Heart right ventricle (tissue), 16 donors: Measurements from ENCODE around the gene CHMP2B. TPM values are rescaled to one million over a fixed set of nuclear protein-coding genes. Genes with fewer than 3 reads are reported as not detected.

ENCODE experiments used
- ATAC-seq, 8 donors: fragments of 200-7000 bp; cut with Tn5 transposase; one replicate each; pipeline ENCODE4 v1.9.1; 2020; ENCODE audit warnings: mild to moderate bottlenecking in 8 of 8, moderate library complexity in 8 of 8, moderate number of reproducible peaks in 1 of 8
- DNase-seq, 2 donors: peaks; one replicate each; pipeline ENCODE4 v3.0.0-alpha.2; 2020
- H3K27ac ChIP-seq, 10 donors: fragments of 200-600 bp; sonication (generic) in 2 of 10; one replicate each; pipeline versions ENCODE4 v1.5.0 to v1.8.0; 2020 to 2022; ENCODE audit warnings: mild to moderate bottlenecking in 3 of 10
- H3K27me3 ChIP-seq, 7 donors: fragments of 200-600 bp; one replicate each; pipeline ENCODE4 v1.8.0; 2021 to 2022; ENCODE audit warnings: mild to moderate bottlenecking in 2 of 7
- H3K36me3 ChIP-seq, 9 donors: fragments of 200-600 bp; sonication (generic) in 1 of 9; one replicate each; pipeline versions ENCODE4 v1.5.0 to v1.8.0; 2020 to 2022; ENCODE audit warnings: mild to moderate bottlenecking in 2 of 9
- H3K4me1 ChIP-seq, 9 donors: fragments of 200-600 bp; sonication (generic) in 1 of 9; one replicate each; pipeline versions ENCODE4 v1.5.0 to v1.8.0; 2020 to 2022; ENCODE audit warnings: mild to moderate bottlenecking in 4 of 9
- H3K4me3 ChIP-seq, 10 donors: fragments of 200-600 bp; sonication (generic) in 2 of 10; one replicate each; pipeline versions ENCODE4 v1.5.0 to v1.8.0; 2020 to 2022; ENCODE audit warnings: mild to moderate bottlenecking in 7 of 10, moderate library complexity in 2 of 10
- H3K9me3 ChIP-seq, 11 donors: fragments of 200-600 bp in 10 of 11; sonication (generic) in 2 of 11; one replicate each; pipeline versions ENCODE4 v1.5.0 to v1.8.0; 2013 to 2022; ENCODE audit warnings: mild to moderate bottlenecking in 2 of 11, control low read depth in 1 of 11, moderate library complexity in 1 of 11
- WGBS, 2 donors: extraction: QIAGEN DNeasy Blood & Tissue Kit; methylation state at CpG; one replicate each; pipeline ENCODE4 v1.1.7; 2013; ENCODE audit warnings: inconsistent platforms in 1 of 2; 5-methylcytosine and 5-hydroxymethylcytosine counted together
- intact Hi-C, 10 donors: fragments of 100-400 bp; cut with DNase I; formaldehyde crosslinking; loops; one replicate each; pipeline versions ENCODE4 v1.11.1 to v1.14.2; 2022
- polyA plus RNA-seq, 2 donors: library from polyadenylated mRNA; stranded (reverse); fragments of 200-250 nt; gene quantifications; one replicate each; pipeline ENCODE4 v1.2.3, GENCODE V29; 2013
- total RNA-seq, 10 donors: library from RNA; stranded (reverse); fragmentation: NEBNext Ultra II Directional in 3 of 10; extraction: Animal tissue kit (Norgen Biotek cat#: 25700) in 3 of 10; gene quantifications; one replicate each; pipeline versions ENCODE4 v1.2.1 to v1.2.4, GENCODE V29; 2021 to 2023
- TF ChIP-seq, protein P1 (sequence below), 9 donors: fragments of 200-600 bp; sonication (generic) in 2 of 9; IDR thresholded peaks; one replicate each; pipeline versions ENCODE4 v1.5.0 to v1.8.0; 2021 to 2022; ENCODE audit warnings: antibody characterized with exemption in 9 of 9, mild to moderate bottlenecking in 5 of 9, moderate library complexity in 1 of 9
- donor health status: Arrhythmogenic right ventricular cardiomyopathy.
- donor health status: ischemic (EF 13 %, LVEDD 7.1; RV severe dilation, severe dysfunction).
- donor health status: healthy with polysubstance abuse.
- donor health status: DM: no; HTN: yes; CAD: no.
- donor health status: DM: no; HTN: no; CAD: no.
- donor health status: ischemic (EF 25% LVEDD 6.9; RV normal size, moderate dysfunction).
- donor health status: ischemic (EF 25% LVEDD 5.7; RV mildly dilated, moderate dysfunction).
- donor health status: healthy.
- donor health status: DM: yes; HTN: yes; CAD: no.
- donor health status: Ischemic cardiomyopathy.
- donor health status: ischemic (EF 35%, LVEDD 5.7; RV mildly dilated, moderate dysfunction).
- donor health status: nonischemic (EF 11% LVEDD 7.7; RV severe dilation, severe dysfunction).
- donor health status: DM: yes; HTN: yes; CAD: no.
- donor health status: PGD.
- donor health status: ischemic (EF 29% LVEDD 5.4; RV normal size, mild dysfunction).
- donor health status: nonischemic (EF 23%, LVEDD 6.1; RV moderate dilation, normal function).

CHMP2B gene
- total and polyA plus RNA-seq, 12 donors, result 10.8 to 43.7 (median 35.2) TPM

DNA sequence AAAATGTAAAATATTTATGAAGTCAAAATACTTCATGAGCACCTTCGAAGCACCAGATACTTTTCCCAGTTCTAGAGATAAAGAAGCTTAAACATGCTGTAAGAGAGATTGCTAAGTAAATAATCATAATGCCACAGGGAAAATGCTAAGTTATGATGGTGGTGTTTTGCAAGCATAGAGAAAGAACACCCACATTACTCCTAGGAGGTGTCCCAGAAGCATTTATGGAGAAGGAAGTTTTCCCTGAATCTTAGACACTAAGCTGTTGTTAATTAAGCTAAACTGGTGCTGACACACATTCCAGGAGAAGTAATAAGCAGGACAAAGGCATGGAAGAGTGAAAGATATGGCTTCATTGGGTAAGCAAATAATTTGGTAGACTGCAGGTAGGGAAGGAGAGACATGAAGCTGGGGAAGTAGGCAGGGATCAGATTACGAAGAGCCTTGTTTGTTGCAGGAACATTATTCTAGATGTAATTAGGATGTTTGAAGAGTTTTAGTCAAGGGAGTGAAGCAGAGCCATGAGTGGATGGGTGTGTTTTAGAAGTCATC, 40.4 kb upstream of the CHMP2B start:
- no peak for ATAC-seq
- 79% methylated on average over 2 of the region's 2 CpGs for WGBS, 2 donors
- Histone ChIP-seq H3K27ac (no peak overlapping the region), H3K9me3 (no peaks in the 10 kb centered on the region), H3K36me3 (no peaks in the 10 kb centered on the region), H3K4me1 (no peaks in the 10 kb centered on the region), H3K27me3 (peaks cover 0 to 3% (median 0%) of the 10 kb centered on the region in 7 donors), H3K4me3 (no peak overlapping the region)
- TF ChIP-seq, protein P1, sequence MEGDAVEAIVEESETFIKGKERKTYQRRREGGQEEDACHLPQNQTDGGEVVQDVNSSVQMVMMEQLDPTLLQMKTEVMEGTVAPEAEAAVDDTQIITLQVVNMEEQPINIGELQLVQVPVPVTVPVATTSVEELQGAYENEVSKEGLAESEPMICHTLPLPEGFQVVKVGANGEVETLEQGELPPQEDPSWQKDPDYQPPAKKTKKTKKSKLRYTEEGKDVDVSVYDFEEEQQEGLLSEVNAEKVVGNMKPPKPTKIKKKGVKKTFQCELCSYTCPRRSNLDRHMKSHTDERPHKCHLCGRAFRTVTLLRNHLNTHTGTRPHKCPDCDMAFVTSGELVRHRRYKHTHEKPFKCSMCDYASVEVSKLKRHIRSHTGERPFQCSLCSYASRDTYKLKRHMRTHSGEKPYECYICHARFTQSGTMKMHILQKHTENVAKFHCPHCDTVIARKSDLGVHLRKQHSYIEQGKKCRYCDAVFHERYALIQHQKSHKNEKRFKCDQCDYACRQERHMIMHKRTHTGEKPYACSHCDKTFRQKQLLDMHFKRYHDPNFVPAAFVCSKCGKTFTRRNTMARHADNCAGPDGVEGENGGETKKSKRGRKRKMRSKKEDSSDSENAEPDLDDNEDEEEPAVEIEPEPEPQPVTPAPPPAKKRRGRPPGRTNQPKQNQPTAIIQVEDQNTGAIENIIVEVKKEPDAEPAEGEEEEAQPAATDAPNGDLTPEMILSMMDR (IDR thresholded peaks at IDR 0.05), result no peak
- intact Hi-C loops, result no loop called here
- no peak for DNase-seq

DNA sequence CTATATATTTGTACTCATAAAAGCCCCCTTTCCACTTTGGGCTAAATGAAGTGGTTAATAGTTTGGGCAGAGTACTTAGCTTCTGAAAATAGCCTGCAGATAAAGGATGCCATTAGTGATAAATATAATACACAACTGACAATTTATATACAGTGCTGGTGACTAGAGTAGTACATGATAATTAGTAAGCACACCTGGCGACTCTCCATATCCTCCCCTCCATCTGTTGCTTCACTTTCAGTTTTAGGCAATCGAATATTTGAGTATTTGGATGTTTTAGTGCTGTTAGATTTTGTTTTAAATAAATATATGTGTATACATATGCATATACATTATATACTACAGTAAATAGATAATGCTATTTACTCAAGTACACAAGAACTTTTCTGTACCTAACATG, 35.9 kb upstream of the CHMP2B start:
- peaks cover 0 to 3% (median 0%) of the 10 kb centered on the region in 7 donors for H3K27me3 ChIP-seq
- intact Hi-C loops, result no loop called here
- no peak overlapping the region for H3K27ac ChIP-seq
- 46 to 52% methylated on average over 2 of the region's 2 CpGs for WGBS, 2 donors
- TF ChIP-seq, protein P1 (IDR thresholded peaks at IDR 0.05), result no peak
- H3K4me1 ChIP-seq, result no peaks in the 10 kb centered on the region
- no peak overlapping the region for H3K4me3 ChIP-seq
- ATAC-seq (no peak), DNase-seq (no peak)
- no peaks in the 10 kb centered on the region for H3K36me3 ChIP-seq
- H3K9me3 ChIP-seq, result peaks cover 0 to 9% (median 0%) of the 10 kb centered on the region in 11 donors

DNA sequence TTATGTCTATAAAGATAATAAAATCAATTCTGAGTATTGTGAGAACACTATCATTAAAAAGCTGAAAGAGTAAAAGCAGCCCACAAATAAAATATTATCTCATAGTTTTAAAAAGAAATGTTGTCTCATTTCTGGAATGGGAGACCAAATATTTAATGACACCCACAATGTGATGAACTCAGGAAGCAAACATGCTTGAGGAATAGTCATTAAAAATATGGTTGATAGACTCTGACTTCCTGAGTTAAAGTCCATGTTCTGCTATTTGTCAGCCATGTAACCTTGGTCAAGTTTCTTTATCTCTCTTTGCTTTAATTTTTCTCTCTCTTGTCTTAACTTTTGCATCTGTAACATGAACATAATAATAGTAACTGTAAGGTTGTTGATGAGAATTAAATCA, 35.5 kb upstream of the CHMP2B start:
- no peaks in the 10 kb centered on the region for H3K36me3 ChIP-seq
- H3K4me3 ChIP-seq, result no peak overlapping the region
- no peak for ATAC-seq
- TF ChIP-seq, protein P1 (IDR thresholded peaks at IDR 0.05), result no peak
- no peak for DNase-seq
- H3K27me3 ChIP-seq, result peaks cover 0 to 3% (median 0%) of the 10 kb centered on the region in 7 donors
- H3K27ac ChIP-seq, result no peak overlapping the region
- H3K9me3 ChIP-seq, result peaks cover 0 to 9% (median 0%) of the 10 kb centered on the region in 11 donors
- H3K4me1 ChIP-seq, result no peaks in the 10 kb centered on the region
- intact Hi-C loops, result no loop called here

DNA sequence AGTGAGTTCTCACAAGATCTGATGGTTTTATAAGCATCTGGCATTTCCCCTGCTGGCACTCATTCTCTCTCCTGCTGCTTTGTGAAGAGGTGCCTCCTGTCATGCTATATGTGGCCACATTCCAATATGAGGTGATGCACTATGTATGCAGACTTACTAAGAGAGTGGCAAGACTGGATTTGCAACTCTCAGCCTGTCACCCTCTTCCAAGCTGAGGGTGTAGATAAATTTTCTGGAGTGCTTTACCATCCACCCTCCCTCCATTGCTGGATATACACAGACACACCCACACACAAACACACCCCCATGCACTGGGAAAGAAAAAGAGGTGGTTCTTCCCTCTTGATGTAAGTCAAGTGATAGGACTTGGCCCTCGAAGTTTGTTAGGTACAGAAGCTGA, 30.2 kb upstream of the CHMP2B start:
- Histone ChIP-seq H3K27me3 (peaks cover 0 to 3% (median 0%) of the 10 kb centered on the region in 7 donors), H3K4me1 (no peaks in the 10 kb centered on the region), H3K27ac (no peak overlapping the region), H3K36me3 (no peaks in the 10 kb centered on the region), H3K4me3 (no peak overlapping the region), H3K9me3 (peaks cover 0 to 9% (median 0%) of the 10 kb centered on the region in 11 donors)
- no peak for ATAC-seq
- no peak for DNase-seq
- TF ChIP-seq, protein P1 (IDR thresholded peaks at IDR 0.05), result no peak
- intact Hi-C loops, result no loop called here
- WGBS, 2 donors, result 25 to 42% methylated on average over 1 of the region's 1 CpG
